ENCODE measurements around the gene SLC44A4.
"Not testable (repeated sequence)": the region's sequence is repeated elsewhere in the genome, so short reads cannot be mapped to it uniquely, and the experiment has no call there.

- not testable (repeated sequence) for TF ChIP-seq CTCF, POLR2A (IDR thresholded peaks at IDR 0.05)
Measured at GRCh38 chr6:31823592-31824196, 55.1 kb downstream of the SLC44A4 start.
